Lower leg skin (tissue), 4 donors: ENCODE data around the gene TOP3B. TPM values are rescaled to one million over a fixed set of nuclear protein-coding genes. Genes with fewer than 3 reads are reported as not detected.
"Not testable (repeated sequence)": the region's sequence is repeated elsewhere in the genome, so short reads cannot be mapped to it uniquely, and the experiment has no call there.

ENCODE experiments used
- DNase-seq, 2 donors: peaks; one replicate each; pipeline ENCODE4 v3.0.0-alpha.2; 2019; ENCODE audit warnings: low spot score in 2 of 2
- H3K4me3 ChIP-seq: fragments of 200-600 bp; sonication (generic); 2 replicates; pipeline ENCODE4 v1.5.1; 2017; ENCODE audit warnings: mild to moderate bottlenecking, low read depth; ENCODE audit not compliant: poor library complexity, severe bottlenecking
- POLR2A ChIP-seq, 2 donors: fragments of 450-650 bp; IDR thresholded peaks; one replicate each; pipeline ENCODE4 v1.6.1; 2016 to 2017; ENCODE audit warnings: antibody characterized with exemption in 2 of 2, mild to moderate bottlenecking in 1 of 2, moderate library complexity in 1 of 2
- WGBS, 2 donors: methylation state at CpG; one replicate each; pipeline ENCODE4 v1.1.5; 2018; 5-methylcytosine and 5-hydroxymethylcytosine counted together
- intact Hi-C: fragments of 100-400 bp; cut with DNase I; formaldehyde crosslinking; loops from one replicate; pipeline ENCODE4 v1.15.0; 2023; ENCODE audit warnings: low total_unique reads
- total RNA-seq, 4 donors: library from RNA; depleted of rRNA; stranded (reverse); fragments of >200 nt; gene quantifications; one replicate each; pipeline ENCODE4 v1.1.0, GENCODE V29; 2016
- TF ChIP-seq, protein P1 (sequence below), 3 donors: fragments of 450-650 bp; IDR thresholded peaks; one replicate each; pipeline ENCODE4 v1.5.1; 2016; ENCODE audit warnings: antibody characterized with exemption in 3 of 3, mild to moderate bottlenecking in 3 of 3, moderate library complexity in 2 of 3

Gene TOP3B
- total RNA-seq, 4 donors from 2014 or later, result 23.6 to 53.6 (median 29.7) TPM

GRCh38 chr22:21940521-21940920 is 42.1 kb downstream of the TOP3B start:
- intact Hi-C loops, result no loop called here
- WGBS, 2 donors, result 64 to 73% methylated on average over 3 of the region's 3 CpGs
- no peak for DNase-seq
- no peak for TF ChIP-seq POLR2A (IDR thresholded peaks at IDR 0.05)
- TF ChIP-seq, protein P1, sequence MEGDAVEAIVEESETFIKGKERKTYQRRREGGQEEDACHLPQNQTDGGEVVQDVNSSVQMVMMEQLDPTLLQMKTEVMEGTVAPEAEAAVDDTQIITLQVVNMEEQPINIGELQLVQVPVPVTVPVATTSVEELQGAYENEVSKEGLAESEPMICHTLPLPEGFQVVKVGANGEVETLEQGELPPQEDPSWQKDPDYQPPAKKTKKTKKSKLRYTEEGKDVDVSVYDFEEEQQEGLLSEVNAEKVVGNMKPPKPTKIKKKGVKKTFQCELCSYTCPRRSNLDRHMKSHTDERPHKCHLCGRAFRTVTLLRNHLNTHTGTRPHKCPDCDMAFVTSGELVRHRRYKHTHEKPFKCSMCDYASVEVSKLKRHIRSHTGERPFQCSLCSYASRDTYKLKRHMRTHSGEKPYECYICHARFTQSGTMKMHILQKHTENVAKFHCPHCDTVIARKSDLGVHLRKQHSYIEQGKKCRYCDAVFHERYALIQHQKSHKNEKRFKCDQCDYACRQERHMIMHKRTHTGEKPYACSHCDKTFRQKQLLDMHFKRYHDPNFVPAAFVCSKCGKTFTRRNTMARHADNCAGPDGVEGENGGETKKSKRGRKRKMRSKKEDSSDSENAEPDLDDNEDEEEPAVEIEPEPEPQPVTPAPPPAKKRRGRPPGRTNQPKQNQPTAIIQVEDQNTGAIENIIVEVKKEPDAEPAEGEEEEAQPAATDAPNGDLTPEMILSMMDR (IDR thresholded peaks at IDR 0.05), result no peak
- H3K4me3 ChIP-seq, result no peak overlapping the region

GRCh38 chr22:21939935-21940334 is 42.7 kb downstream of the TOP3B start:
- 69 to 70% methylated on average over 5 of the region's 5 CpGs for WGBS, 2 donors
- intact Hi-C loops, result loop anchor here (10.0 kb wide), 1 partner anchor 205 kb away; the partner anchor contains the start of gene YPEL1
- H3K4me3 ChIP-seq, DNase-seq: not testable (repeated sequence)

DNA sequence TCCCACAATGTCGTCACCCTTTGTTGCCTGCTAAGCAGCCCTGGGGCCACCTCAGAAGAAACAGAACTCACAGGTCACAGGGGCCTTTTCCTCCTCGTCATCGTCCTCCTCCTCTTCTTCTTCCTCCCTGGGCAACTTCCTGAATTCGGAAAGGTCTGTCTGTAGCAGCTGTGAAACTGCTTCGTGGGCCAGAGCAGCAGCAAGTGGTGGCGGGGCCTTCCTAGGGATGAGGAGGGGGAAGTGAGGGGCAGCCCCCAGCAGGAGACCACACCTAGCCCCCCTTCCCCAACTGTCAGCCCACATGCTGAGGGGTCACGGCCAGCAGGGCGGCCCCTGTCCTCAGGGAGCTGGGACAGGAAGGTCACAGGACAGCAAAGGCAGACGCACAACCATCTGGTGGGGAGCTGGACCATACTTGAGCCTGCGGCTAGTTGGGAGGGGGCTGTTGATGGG is 43.1 kb downstream of the TOP3B start:
- TF ChIP-seq, protein P1 (IDR thresholded peaks at IDR 0.05), result no peak
- no peak for TF ChIP-seq POLR2A (IDR thresholded peaks at IDR 0.05)
- no peak overlapping the region for H3K4me3 ChIP-seq
- no peak for DNase-seq
- intact Hi-C loops, result loop anchor here (10.0 kb wide), 1 partner anchor 205 kb away; the partner anchor contains the start of gene YPEL1
- 58 to 71% methylated on average over 9 to 10 of the region's 10 CpGs for WGBS, 2 donors

DNA sequence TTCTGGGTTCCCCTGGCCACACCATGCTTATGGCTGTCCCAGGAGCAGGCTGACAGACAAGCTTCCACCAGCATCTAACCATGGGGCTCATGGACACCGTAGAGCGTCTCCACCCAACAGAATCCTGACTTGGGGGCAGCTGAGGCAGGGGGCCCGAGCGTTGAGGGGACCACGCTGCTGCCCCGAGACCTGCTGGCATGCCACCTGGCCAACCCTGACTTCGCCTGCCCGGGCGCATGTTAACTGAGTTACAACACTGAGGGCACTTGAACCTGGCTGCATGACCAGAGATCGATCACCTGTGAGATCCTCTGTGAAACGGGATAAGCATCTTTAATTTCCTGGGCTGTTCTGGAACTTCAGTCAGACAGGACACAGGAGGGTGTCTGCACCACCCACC is 43.7 kb downstream of the TOP3B start:
- no peak for TF ChIP-seq POLR2A (IDR thresholded peaks at IDR 0.05)
- TF ChIP-seq, protein P1 (IDR thresholded peaks at IDR 0.05), result no peak
- no peak overlapping the region for H3K4me3 ChIP-seq
- intact Hi-C loops, result loop anchor here (10.0 kb wide), 1 partner anchor 204 kb away; the partner anchor contains the start of gene YPEL1
- 66% methylated on average over 9 of the region's 11 CpGs for WGBS, 2 donors
- DNase-seq, result no peak

GRCh38 chr22:21938071-21938822 is 44.3 kb downstream of the TOP3B start:
- DNase-seq, result peak; percentile 90 to 99
- intact Hi-C loops, result loop anchor here (10.0 kb wide), 1 partner anchor 203 kb away; the partner anchor contains the start of gene YPEL1
- H3K4me3 ChIP-seq, result peak overlapping the region; percentile 83
- TF ChIP-seq, protein P1 (IDR thresholded peaks at IDR 0.05), result peak in 1 of 3 donors; percentile 87
- no peak for TF ChIP-seq POLR2A (IDR thresholded peaks at IDR 0.05)
- 1% methylated on average over 28 to 42 of the region's 42 CpGs for WGBS, 2 donors

- H3K4me3 ChIP-seq, result no peak overlapping the region
- peak in 1 of 2 donors; percentile 94 for DNase-seq
- intact Hi-C loops, result loop anchor here (10.0 kb wide), 1 partner anchor 203 kb away; the partner anchor contains the start of gene YPEL1
- TF ChIP-seq, protein P1 (IDR thresholded peaks at IDR 0.05), result no peak
- TF ChIP-seq POLR2A (IDR thresholded peaks at IDR 0.05), result no peak
- WGBS, 2 donors, result 1 to 2% methylated on average over 7 to 8 of the region's 8 CpGs
These were observed 44.8 kb downstream of the TOP3B start for GRCh38 chr22:21937821-21938070.
